HG03045 (cell line): ENCODE measurements around the gene FAM117A.

Experiments
- ATAC-seq: cut with Tn5 transposase; IDR thresholded peaks from one replicate; pipeline ENCODE4 v1.9.1; 2021; ENCODE audit warnings: mild to moderate bottlenecking, moderate library complexity; ENCODE audit not compliant: unreplicated experiment

The FAM117A gene, protein sequence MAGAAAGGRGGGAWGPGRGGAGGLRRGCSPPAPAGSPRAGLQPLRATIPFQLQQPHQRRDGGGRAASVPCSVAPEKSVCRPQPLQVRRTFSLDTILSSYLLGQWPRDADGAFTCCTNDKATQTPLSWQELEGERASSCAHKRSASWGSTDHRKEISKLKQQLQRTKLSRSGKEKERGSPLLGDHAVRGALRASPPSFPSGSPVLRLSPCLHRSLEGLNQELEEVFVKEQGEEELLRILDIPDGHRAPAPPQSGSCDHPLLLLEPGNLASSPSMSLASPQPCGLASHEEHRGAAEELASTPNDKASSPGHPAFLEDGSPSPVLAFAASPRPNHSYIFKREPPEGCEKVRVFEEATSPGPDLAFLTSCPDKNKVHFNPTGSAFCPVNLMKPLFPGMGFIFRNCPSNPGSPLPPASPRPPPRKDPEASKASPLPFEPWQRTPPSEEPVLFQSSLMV

DNA sequence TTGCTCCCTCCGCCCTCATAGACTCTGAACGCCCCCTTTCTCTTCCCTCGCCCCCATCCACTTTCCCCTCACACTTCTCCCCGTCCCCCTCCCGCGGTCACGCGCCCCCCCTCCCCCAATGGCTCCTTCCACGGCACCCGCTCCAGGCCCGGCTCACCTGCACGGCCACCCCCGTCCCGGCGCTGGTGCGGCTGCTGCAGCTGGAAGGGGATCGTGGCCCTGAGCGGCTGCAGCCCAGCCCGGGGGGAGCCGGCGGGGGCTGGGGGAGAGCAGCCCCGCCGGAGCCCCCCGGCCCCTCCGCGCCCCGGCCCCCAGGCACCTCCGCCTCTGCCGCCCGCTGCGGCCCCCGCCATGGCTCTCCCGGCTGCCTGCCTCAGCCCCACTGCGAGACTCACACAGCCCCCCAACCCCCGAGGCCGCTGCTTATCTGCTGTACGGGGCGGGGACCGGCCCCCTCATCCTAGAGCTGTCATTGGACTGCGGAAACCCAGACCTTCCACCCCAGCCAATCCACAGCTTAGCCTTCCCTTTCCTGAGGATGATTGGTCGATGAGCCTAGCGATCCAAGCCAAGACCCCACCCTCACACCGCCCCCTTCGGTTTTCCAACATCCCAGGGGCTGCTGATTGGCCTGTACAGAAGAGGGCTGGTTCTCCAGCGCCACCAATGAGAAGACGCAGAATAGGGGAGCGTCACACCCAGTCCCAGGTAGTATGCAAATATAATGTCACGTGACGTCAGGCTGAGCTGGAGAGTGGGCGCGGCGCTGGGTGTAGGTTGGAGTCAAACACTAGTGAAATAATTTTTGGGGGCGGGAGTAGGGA lies at the start of gene FAM117A:
TSS of gene FAM117A (minus strand) at position 397 of the 824 bp plus-strand sequence. CDS start at position 353, 44 bp downstream.
- peak; percentile 95 for ATAC-seq

DNA sequence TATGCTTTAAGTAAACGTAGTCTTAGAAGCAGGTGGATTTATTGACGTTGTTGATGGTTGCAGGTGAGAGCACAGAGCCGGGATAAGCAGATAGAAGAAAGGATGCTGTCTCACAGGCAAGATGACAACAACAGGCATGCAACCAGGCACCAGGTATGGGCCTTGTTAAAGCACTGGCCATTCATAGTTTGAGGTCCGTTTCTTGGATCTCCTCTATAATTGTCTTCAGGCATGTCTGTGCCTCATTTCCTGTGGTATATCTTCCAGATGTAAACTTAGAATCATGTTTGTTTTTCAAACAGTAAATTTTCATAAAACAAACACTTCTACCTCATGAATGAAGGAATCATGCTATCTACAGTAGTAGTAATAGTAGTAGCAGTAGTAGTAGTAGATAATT lies 45.1 kb upstream of the FAM117A start:
- no peak for ATAC-seq

DNA sequence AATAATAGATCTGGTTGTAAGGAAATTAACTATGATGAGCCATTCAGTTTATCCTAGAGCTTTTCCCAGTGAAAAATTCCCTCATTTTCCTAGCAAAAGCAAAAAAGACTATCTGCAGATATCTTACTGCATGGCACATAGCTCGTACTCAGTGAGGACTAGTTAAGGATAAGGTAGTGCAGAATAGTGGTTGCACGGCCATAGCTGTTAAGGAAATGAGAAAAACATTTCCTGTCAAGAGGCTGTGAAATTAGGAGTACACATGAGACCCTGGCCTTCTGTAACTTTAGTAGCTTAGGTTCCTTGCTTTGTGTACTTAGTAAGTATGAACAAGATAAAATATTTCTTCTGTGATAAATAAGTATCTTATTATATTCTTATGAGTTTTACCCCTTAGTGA lies 34.8 kb upstream of the FAM117A start:
- no peak for ATAC-seq

DNA sequence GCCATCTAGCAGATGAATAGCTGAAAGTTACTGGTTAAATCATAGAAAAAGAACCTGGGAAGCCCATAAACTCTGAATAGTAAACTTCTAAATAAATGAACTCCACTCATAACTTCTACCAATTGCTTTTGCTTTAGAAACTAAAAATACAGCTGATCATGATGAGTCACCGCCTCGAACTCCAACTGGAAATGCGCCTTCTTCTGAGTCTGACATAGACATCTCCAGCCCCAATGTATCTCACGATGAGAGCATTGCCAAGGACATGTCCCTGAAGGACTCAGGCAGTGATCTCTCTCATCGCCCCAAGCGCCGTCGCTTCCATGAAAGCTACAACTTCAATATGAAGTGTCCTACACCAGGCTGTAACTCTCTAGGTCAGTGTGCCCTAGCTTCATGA lies 34.3 kb upstream of the FAM117A start:
- no peak for ATAC-seq

DNA sequence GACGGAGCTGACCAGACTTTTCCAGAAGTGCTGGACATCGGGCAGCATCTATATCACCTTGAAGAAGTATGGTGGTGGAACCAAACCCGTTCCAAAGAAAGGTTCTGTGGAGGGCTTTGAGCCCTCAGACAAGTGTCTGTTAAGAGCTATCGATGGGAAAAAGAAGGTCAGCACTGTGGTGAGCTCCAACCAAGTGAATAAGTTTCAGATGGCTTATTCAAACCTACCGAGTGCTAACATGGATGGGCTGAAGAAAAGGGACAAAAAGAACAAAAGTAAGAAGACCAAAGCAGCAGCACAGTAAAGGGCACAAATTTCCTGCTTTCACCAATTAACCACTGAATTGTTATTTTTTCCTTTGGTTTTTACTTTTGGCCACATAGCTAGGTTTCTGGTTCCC lies 31.4 kb upstream of the FAM117A start:
- no peak for ATAC-seq

DNA sequence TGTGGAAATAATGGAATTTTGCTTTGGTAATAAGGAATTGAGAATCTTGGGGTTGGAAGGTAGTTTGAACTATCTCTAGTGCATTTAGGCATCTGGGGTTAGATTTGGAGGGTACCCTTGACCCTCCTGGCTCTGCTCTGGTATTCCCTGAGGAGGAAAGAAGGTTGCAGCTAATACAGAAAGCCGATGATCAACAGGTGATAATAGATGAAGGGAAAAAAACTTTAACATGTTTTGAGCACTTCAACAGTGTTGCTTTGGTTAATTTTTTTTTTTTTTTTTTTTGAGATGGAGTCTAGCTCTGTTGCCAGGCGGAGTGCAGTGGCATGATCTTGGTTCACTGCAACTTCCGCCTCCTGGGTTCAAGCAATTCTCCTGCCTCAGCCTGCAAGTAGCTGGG lies 29.4 kb upstream of the FAM117A start:
- no peak for ATAC-seq

DNA sequence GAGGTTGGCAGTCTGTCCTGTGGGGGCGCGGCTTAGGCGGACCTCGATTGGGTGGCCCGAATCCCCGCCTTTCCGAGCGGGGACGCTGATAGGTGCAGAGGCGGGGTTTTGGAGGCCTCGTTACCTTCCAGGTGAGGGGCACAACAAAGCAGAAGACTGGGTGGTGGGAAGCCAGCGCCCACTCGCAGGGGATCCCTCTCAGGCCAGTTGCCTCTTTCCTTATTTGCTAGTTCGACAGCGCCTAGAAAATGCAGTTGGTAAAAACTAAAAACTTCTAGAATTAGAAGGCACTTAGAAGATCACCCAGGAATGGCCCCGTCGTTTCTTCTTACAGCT lies 25.3 kb upstream of the FAM117A start:
- ATAC-seq: no peak

DNA sequence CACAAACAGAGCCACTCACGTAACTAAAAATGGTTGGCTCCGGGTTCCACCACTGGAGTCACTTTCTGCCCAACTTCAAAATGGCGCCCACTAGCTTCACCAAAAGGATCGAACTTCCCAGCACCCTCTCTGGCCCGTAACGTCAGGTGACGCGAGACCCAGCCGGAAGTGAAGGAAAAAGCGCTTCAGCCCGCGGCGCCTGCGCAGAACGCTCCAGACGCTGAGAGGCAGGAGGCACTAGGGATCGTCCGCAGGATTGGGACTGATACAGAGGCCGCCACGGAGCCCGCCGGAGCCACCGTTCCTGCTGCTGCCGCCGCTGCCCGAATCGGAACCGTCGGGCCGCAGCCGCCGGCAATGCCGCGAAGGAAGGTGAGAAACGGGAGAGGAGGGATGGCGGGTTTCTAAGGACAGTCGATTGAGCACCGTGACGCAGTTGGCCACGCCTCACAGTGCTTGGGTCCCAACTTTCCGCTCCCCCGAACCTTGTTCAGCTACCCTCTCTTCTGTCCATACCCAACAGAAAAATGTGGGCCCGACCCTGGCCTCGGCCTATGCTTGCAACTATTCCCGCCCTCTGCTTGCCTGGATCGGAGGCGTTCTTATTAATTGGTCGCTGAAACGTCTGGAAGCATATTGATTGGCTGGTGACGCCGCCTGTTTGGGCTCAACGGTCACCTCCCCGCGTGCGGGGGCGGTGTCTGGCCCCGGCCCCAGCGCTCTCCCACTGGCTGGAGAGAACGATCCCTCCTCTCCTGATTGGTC lies 24.7 kb upstream of the FAM117A start, which contains the start of gene KAT7:
TSS of gene KAT7 (plus strand) at position 204 of the 765 bp plus-strand sequence. CDS start at position 358, 154 bp downstream.
- peak; percentile 91 for ATAC-seq

DNA sequence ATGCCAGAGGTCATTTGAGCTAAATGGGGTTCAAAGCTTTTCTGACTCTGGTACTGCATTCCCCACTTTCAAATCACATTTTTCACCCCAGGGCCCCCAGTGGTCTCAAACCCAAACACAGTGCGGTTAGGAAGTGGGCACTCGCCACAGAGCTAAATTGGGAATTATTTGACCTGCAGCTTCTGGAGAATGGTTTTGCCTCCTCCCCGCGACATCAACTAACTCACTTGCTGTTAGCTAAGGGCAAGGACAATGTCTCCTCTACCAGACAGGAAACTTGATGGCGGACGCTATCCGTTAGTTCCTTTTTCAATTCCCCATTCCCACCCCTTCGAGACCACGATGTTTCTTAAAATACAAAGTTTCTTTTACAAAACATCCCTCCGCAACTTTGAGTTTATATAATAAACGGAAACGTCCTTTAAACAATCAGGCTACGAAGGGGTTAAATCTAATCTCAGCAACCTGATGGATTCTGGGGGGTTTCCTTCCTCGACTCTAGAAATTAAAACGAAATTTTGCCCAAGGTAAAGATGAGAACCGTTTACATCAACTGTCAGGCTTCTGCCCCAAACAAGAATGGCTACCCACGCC lies 24.1 kb upstream of the FAM117A start:
- no peak for ATAC-seq

DNA sequence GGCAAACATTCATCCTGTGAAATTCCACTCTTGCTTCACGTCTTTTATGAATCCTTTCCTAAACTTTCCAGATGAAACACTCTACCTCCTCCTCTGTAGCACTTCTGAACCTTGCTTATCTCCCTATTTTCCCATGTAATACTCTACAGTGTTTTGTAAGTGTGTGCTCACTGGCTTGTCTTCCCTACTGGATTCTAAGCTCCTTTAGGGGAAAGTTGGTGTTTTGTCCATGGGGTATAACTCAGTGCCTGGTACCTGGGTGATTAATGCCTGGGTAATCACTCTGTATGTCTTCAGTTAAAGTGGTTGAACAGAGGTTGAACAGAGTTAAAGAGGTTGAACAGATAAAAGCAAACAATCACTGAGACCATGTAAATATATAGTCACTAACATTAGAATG lies 20.7 kb upstream of the FAM117A start:
- ATAC-seq: no peak

DNA sequence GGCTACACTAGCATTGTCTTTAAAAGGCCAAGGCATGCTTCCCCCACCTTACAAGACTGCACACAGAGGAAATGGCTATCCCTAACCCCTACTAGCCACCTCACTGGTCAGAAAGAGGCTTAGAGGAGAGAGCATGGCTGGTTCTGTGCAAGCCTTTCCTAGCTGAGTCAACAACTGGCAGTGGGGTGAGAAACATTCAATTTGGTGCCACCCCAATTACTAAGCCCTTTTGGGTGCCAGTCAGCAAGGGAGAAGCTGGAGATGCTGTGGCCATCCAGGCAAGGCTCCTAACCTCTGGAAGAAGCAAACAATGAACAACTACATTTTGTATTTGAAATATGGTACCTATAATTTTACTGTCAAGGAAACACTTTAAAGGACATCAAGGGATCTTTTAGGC lies 19.9 kb upstream of the FAM117A start:
- no peak for ATAC-seq

DNA sequence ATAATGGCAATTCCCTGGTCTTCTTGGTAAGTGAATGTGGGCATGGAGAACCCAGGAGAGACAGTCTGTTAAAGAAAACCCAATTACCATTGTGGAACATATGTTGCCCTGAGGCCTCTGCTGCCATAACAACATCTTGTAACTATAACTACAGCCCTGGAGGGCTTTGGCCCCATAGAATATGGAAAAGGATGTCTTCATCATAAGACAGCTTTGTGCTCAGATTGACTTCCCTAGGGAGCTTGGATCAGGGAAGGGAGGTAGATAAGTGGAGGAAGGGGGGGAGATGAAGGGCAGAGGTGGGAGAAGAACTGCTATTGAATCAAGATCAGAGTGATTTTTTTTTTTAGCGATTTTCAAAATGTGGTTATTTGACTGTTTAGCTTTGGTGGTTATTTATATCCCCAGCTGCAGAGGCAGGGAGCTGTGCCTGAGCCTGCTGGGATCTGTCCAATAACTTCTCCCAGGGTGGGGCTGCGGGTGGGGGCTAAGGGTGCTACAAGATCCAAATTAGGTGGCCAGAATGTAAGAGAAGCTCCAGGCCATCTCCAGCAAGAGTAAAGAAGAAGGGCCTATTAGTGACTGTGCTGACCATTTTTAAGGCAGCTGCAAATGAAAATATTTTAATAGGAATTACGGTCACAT lies 19.3 kb upstream of the FAM117A start:
- no peak for ATAC-seq

DNA sequence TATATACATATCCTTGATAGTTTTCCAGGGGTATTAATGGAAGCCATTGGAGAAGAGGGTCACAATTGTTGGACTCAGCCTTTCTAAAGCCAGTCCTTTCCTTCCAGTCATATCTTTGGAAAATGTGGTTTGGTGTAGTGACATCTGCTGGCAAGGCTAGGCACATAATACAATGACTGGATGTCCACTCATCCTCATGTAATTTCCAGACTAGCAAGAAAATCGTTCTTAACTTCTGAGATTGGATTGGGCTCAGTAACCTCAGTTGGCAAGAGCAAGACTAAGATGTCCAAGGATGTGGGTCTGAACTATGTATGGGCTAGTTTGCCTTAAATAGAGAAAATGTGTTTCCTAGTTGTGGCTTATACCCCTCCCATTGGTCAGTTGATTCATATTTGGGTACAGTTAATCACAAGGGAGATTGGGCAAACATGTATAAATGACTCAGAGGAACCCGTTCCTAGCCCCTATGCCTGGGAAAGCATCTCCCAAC lies 15.9 kb upstream of the FAM117A start:
- ATAC-seq: no peak

DNA sequence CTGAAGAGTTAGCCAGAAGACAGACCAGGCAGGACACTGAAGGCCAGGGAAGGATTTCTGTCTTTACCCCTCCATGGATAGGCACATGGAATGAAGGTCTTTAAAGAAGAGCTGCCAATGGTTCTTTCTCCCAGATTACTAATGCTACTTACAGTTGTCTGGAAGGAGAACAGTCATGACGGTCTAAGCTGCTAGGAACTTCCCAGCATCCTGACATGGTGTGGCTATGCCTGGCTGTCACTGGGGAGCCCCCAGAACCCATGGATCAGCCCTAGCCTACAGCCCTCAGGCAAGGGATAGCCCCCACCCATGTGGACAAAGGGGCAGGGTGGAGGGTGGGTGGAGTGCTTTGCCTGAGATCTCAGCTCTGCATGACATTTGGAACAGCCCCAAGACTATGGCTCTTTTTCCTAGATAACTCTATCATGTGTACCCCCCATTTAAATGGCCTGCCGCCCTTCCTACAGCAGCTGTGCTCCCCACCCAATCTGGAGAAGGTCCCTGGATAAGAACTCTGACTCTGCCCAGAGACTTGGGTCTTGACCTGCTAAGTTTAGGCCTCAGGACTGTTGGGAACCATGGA lies 15.3 kb upstream of the FAM117A start:
- ATAC-seq: no peak

DNA sequence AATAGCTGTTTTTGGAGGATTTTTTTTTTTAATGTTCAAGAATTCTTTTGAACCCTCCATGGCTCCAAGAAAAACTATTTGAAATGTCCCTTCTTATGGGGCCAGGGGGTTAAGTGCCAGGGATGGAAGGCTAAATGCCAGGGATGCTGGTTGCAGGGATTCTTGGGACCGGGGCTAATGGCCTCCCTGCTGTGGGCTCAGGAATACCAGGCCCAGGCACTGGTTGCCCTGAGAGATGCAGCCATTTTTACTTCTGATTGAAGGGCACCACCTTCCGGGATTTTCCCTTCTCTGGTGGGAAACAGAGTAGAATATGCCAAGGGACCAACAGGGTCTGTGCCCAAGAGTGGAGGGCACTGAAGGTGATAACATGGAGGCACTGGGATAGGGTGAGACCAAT lies 13.6 kb upstream of the FAM117A start:
- ATAC-seq: no peak

DNA sequence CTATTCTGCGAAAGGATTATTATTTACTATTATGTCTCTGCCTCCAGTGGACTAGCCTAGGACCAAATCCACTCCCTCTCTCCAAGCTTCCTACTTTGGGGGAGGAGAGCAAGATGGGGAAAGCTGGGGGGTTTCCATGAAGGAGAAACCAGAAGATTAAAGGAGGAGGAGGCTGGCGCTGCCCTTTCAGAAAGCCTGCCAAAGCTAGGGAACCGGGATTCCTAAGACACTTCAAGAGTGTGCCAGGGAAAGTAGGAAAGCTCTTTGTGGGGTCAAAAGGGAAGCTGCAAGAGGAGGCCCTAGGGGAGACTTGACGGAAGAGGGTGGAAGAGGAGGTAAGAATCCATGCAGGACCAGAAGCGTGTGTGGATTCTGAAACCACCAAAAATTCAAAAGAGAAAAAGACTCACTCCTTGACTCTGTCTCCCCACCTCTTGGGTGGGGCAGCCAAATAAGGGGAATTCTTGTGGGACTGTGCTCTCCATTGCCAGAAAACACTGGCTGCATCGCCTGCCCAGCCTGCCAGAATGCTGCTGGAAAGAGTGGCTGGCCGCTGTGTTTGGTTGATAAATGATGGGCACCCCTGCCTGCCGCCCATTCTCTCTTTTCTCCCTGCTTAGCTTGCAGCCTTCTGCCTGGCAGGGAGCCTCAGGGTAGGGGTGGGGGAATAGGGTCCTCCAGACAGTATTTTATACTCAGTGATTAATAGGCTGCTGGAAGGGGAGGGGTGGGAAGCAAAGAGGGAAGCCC lies 12.8 kb upstream of the FAM117A start:
- no peak for ATAC-seq

DNA sequence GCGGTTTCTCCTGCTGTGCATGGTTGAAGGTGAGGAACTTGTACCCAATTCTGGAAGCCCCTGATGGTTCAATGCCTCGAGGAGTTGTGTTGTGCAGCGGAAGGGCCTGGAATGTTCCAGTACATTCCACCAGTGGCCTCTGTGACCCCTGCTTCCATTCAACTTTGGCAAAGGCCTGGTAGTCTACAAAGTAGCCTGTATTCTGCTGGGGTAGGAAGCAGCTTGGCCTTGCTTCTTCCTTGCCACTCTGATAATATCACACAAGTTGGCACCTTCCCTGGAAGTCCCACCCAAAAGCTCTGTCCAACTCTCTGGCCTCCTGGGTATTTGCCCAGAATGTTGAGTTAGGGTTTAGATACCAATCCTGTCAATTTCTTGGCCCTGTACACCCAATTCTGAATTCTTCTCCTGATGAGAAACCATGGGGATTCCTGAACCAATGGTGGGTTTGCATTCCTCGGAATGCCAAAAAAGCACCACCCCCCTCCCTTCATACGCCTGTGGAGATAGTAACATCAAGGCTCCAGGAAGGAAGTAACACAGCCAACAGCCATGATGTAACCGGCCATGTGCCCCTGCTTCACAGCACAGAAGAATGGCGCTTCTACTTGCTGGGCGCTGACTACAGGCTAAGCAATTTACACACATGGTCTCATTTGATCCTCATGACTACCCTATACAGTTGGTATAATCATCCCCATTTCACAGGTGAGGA lies 11.8 kb upstream of the FAM117A start:
- no peak for ATAC-seq

DNA sequence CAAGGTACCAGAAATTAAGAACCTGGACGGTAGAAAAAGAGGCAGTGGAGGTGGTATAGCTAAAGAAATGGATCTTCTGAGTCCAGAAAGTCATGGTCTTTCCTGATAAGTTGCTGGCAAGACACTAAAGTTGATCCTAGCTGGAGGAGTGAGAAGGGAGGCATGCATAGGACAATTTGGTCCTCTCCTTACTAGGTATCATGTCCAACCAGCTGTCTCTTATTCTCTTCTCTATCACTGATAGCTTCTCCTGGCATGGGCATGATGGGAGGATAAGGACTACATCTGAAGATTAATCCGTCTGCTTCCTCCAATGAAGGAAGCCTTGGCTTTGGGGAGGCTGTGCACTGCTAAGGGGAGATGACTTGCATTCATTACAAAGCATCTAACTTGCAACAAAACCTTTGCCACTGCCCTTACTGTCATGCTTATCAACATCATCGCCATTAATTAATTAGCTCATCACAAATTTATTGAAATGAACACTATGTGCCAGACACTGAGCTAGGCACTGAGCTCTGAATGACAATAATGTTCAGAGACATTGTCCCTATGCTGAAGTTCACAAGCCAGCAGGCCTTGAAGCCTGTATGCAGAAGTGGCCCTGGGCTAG lies 3.1 kb upstream of the FAM117A start:
- no peak for ATAC-seq
